Measurements from ENCODE around the gene CCL13. TPM values are rescaled to one million over a fixed set of nuclear protein-coding genes. Genes with fewer than 3 reads are reported as not detected.

The CCL13 gene
- polyA plus RNA-seq, 3 donors = not detected

DNA sequence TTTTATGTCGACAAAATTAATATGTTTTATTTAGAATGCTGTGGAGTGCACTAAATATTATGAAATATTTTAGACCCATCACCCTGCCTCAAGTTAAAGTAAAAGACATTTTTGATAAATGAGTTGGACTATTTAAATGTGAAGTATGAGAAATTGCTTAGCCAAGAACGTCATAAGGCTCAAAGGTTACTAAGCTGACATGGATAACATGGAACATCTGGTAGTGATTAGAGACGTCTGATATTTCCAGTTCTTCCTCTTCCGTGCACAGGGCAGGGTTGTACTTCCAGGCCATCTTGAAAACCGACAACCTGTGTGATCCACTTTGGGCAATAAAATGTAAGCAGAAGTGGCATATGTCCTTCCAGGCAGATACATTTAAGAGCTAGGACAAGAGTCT is 44.2 kb upstream of the CCL13 start:
- no peaks in the 10 kb centered on the region for H3K36me3 ChIP-seq (replicated peaks in 1 of 2; ENCODE audit: control insufficient read depth in 1 of 2, insufficient read depth in 2 of 2, low read length in 2 of 2)
- 71% methylated on average over 4 of the region's 5 CpGs for WGBS (ENCODE audit: insufficient coverage)
- no peaks in the 10 kb centered on the region for H4K20me1 ChIP-seq (ENCODE audit: insufficient read depth, low read length)
- no peak overlapping the region for H3K27ac ChIP-seq (ENCODE audit: low read depth in 1 of 2, low read length in 2 of 2)
- no peak overlapping the region for H3K4me3 Mint-ChIP-seq
- H3K9me3 Mint-ChIP-seq = no peaks in the 10 kb centered on the region
- H3K4me3 ChIP-seq (replicated peaks in 1 of 3; ENCODE audit: low read depth in 2 of 3, low read length in 3 of 3) = no peak overlapping the region
- H3K4me2 ChIP-seq (replicated peaks; ENCODE audit: extremely low read depth, low read length, poor library complexity, severe bottlenecking) = no peak overlapping the region
- no peak for TF ChIP-seq CTCF (IDR thresholded peaks at IDR 0.05)
- H3K79me2 ChIP-seq (ENCODE audit: insufficient read depth, low read length) = no peaks in the 10 kb centered on the region
- peaks cover 56% of the 10 kb centered on the region for H3K4me1 Mint-ChIP-seq
- intact Hi-C loops (cut with micrococcal nuclease) = loop anchor here in 1 of 2 donors (10.0 kb wide), 1 partner anchor 57 kb away; the partner anchor contains the start of gene CCL2
- H3K27ac Mint-ChIP-seq = no peak overlapping the region
- H3K9ac ChIP-seq (ENCODE audit: insufficient read depth, low read length, poor library complexity, severe bottlenecking) = no peak overlapping the region
- no peaks in the 10 kb centered on the region for H3K27me3 ChIP-seq (ENCODE audit: control insufficient read depth in 2 of 2, insufficient read depth in 2 of 2, low read length in 2 of 2)
- no peak overlapping the region for H2AFZ ChIP-seq (ENCODE audit: insufficient read depth, low read depth, low read length, poor library complexity, severe bottlenecking)
- H3K27me3 Mint-ChIP-seq (ENCODE audit: low read depth in 3 of 3) = no peaks in the 10 kb centered on the region
- H3K36me3 Mint-ChIP-seq = peaks cover 0 to 2% of the 10 kb centered on the region in 2 donors
- H3K9me3 ChIP-seq (replicated peaks in 1 of 2; ENCODE audit: control insufficient read depth in 1 of 2, insufficient read depth in 1 of 2, low read length in 2 of 2) = no peaks in the 10 kb centered on the region
- H3K4me1 ChIP-seq (ENCODE audit: control insufficient read depth in 1 of 2, insufficient read depth in 2 of 2, low read length in 2 of 2) = peaks cover 53 to 54% of the 10 kb centered on the region in 2 donors
- no peak for DNase-seq

- DNase-seq = no peak
- H3K27me3 Mint-ChIP-seq (ENCODE audit: low read depth in 3 of 3) = no peaks in the 10 kb centered on the region
- Histone ChIP-seq H3K4me1 (ENCODE audit: control insufficient read depth in 1 of 2, insufficient read depth in 2 of 2, low read length in 2 of 2) (peaks cover 42 to 43% of the 10 kb centered on the region in 2 donors), H3K4me2 (replicated peaks; ENCODE audit: extremely low read depth, low read length, poor library complexity, severe bottlenecking) (no peak overlapping the region), H3K4me3 (replicated peaks in 1 of 3; ENCODE audit: low read depth in 2 of 3, low read length in 3 of 3) (no peak overlapping the region), H2AFZ (ENCODE audit: insufficient read depth, low read depth, low read length, poor library complexity, severe bottlenecking) (no peak overlapping the region), H3K36me3 (replicated peaks in 1 of 2; ENCODE audit: control insufficient read depth in 1 of 2, insufficient read depth in 2 of 2, low read length in 2 of 2) (no peaks in the 10 kb centered on the region), H3K27ac (ENCODE audit: low read depth in 1 of 2, low read length in 2 of 2) (peak overlapping the region in 1 of 2 donors; percentile 76), H4K20me1 (ENCODE audit: insufficient read depth, low read length) (no peaks in the 10 kb centered on the region), H3K27me3 (ENCODE audit: control insufficient read depth in 2 of 2, insufficient read depth in 2 of 2, low read length in 2 of 2) (no peaks in the 10 kb centered on the region), H3K79me2 (ENCODE audit: insufficient read depth, low read length) (no peaks in the 10 kb centered on the region), H3K9me3 (replicated peaks in 1 of 2; ENCODE audit: control insufficient read depth in 1 of 2, insufficient read depth in 1 of 2, low read length in 2 of 2) (no peaks in the 10 kb centered on the region), H3K9ac (ENCODE audit: insufficient read depth, low read length, poor library complexity, severe bottlenecking) (no peak overlapping the region)
- 100% methylated on average over 1 of the region's 4 CpGs for WGBS (ENCODE audit: insufficient coverage)
- peaks cover 46% of the 10 kb centered on the region for H3K4me1 Mint-ChIP-seq
- intact Hi-C loops (cut with micrococcal nuclease) = loop anchor here in 1 of 2 donors (10.0 kb wide), 1 partner anchor 58 kb away; the partner anchor contains the start of gene CCL2
- H3K27ac Mint-ChIP-seq = peak overlapping the region in 2 of 7 donors; percentile 79 to 92
- H3K4me3 Mint-ChIP-seq = no peak overlapping the region
- no peak for TF ChIP-seq CTCF (IDR thresholded peaks at IDR 0.05)
- no peaks in the 10 kb centered on the region for H3K9me3 Mint-ChIP-seq
- H3K36me3 Mint-ChIP-seq = peaks cover 0 to 2% of the 10 kb centered on the region in 2 donors
Observed at GRCh38 chr17:34313164-34313563, 43.1 kb upstream of the CCL13 start.

Measured in CD14-positive monocyte (primary cell).